ENCODE measurements around the gene POLR2E.
A peak's percentile ranks its signal among the peaks of the same experiment; 100 is the strongest.
"Not testable (repeated sequence)": the region's sequence is repeated elsewhere in the genome, so short reads cannot be mapped to it uniquely, and the experiment has no call there.

Gene POLR2E

GRCh38 chr19:1094978-1095701 is at the start of gene POLR2E:
Gene POLR2E (minus strand): TSS chr19:1095375. CDS start chr19:1095315, 60 bp downstream.
- peak; percentile 100 for DNase-seq (ENCODE audit: low read depth, low spot score)

- no peak for DNase-seq (ENCODE audit: low read depth, low spot score)
These were observed 49.6 kb upstream of the POLR2E start for GRCh38 chr19:1144741-1145140.

- DNase-seq (ENCODE audit: low read depth, low spot score) = no peak
These were observed 48.7 kb upstream of the POLR2E start for GRCh38 chr19:1143828-1144399.

- no peak for DNase-seq (ENCODE audit: low read depth, low spot score)
These were observed 46.8 kb upstream of the POLR2E start for GRCh38 chr19:1141944-1142343.

GRCh38 chr19:1140272-1141027 is 45.3 kb upstream of the POLR2E start:
- no peak for DNase-seq (ENCODE audit: low read depth, low spot score)

GRCh38 chr19:1139126-1139525 is 44.0 kb upstream of the POLR2E start:
- no peak for DNase-seq (ENCODE audit: low read depth, low spot score)

GRCh38 chr19:1138121-1138520 is 42.9 kb upstream of the POLR2E start:
- no peak for DNase-seq (ENCODE audit: low read depth, low spot score)

- DNase-seq (ENCODE audit: low read depth, low spot score) = no peak
These were observed 41.6 kb upstream of the POLR2E start for GRCh38 chr19:1136621-1137317.

GRCh38 chr19:1136201-1136600 is 41.0 kb upstream of the POLR2E start:
- no peak for DNase-seq (ENCODE audit: low read depth, low spot score)

- no peak for DNase-seq (ENCODE audit: low read depth, low spot score)
These were observed 40.3 kb upstream of the POLR2E start for GRCh38 chr19:1135454-1135853.

- DNase-seq (ENCODE audit: low read depth, low spot score) = no peak
These were observed 39.3 kb upstream of the POLR2E start for GRCh38 chr19:1134431-1134830.

GRCh38 chr19:1133471-1133929 is 38.3 kb upstream of the POLR2E start:
- DNase-seq (ENCODE audit: low read depth, low spot score) = no peak

GRCh38 chr19:1132552-1133383 is 37.6 kb upstream of the POLR2E start:
- peak; percentile 35 for DNase-seq (ENCODE audit: low read depth, low spot score)

- peak; percentile 93 for DNase-seq (ENCODE audit: low read depth, low spot score)
These were observed 36.8 kb upstream of the POLR2E start for GRCh38 chr19:1131718-1132551.

GRCh38 chr19:1130771-1131717 is 35.9 kb upstream of the POLR2E start:
- peak; percentile 55 for DNase-seq (ENCODE audit: low read depth, low spot score)

- DNase-seq (ENCODE audit: low read depth, low spot score) = no peak
These were observed 34.4 kb upstream of the POLR2E start for GRCh38 chr19:1129535-1129934.

GRCh38 chr19:1129084-1129483 is 33.9 kb upstream of the POLR2E start:
- DNase-seq (ENCODE audit: low read depth, low spot score) = not testable (repeated sequence)

GRCh38 chr19:1128106-1128505 is 32.9 kb upstream of the POLR2E start:
- DNase-seq (ENCODE audit: low read depth, low spot score) = no peak
